ENCODE data around the gene FBRSL1. TPM values are rescaled to one million over a fixed set of nuclear protein-coding genes. Genes with fewer than 3 reads are reported as not detected.

The FBRSL1 gene
- total and polyA plus RNA-seq, 2 of the 8 experiments (the other 6 are each of a cell fraction or from before 2014, with no cell fraction given) = 18.4 to 109 TPM

- TF ChIP-seq SIN3A (conservative IDR thresholded peaks at IDR 0.05 in 1 of 2, IDR thresholded peaks at IDR 0.05 in 1 of 2; ENCODE audit: low read depth in 1 of 2, low read length in 2 of 2) (no peak), TBP (IDR thresholded peaks at IDR 0.05; ENCODE audit: low read depth, low read length) (no peak), SP2 (IDR thresholded peaks at IDR 0.05; ENCODE audit: low read length) (no peak), SP4 (IDR thresholded peaks at IDR 0.05; ENCODE audit: low read length) (no peak), E2F6 (IDR thresholded peaks at IDR 0.05) (no peak), KDM1A (IDR thresholded peaks at IDR 0.05; ENCODE audit: borderline replicate concordance, low read length) (no peak), EP300 (IDR thresholded peaks at IDR 0.05; ENCODE audit: borderline replicate concordance in 1 of 2, low read depth in 2 of 2, low read length in 2 of 2) (no peak)
Observed at GRCh38 chr12:132520421-132521199, 30.7 kb downstream of the FBRSL1 start (continued).
